Activated CD8-positive, alpha-beta T cell treated with anti-CD3 and anti-CD28 coated beads for 36 hours (primary cell): ENCODE results near the gene CCDC82. TPM values are rescaled to one million over a fixed set of nuclear protein-coding genes. Genes with fewer than 3 reads are reported as not detected.

Experiments
- ATAC-seq: fragments of 200-7000 bp; cut with Tn5 transposase; one replicate; pipeline ENCODE4 v1.10.0; 2021; ENCODE audit warnings: mild to moderate bottlenecking, moderate library complexity
- CTCF ChIA-PET: fragments of 350-600 bp; sonication (Branson Sonifier 250); formaldehyde crosslinking; loops from one replicate; lab custom pipeline; 2021; ENCODE audit warnings: antibody characterized with exemption; lab: Charles Lee
- POLR2A ChIA-PET: fragments of 350-600 bp; sonication (Branson Sonifier 250); formaldehyde crosslinking; loops from one replicate; lab custom pipeline; 2021; ENCODE audit warnings: antibody characterized with exemption; lab: Charles Lee
- DNase-seq: peaks from one replicate; pipeline ENCODE4 v3.0.0-alpha.2; 2020
- H3K27ac Mint-ChIP-seq: one replicate; pipeline ENCODE4 v1.8.0; 2021; ENCODE audit warnings: mild to moderate bottlenecking, mixed read lengths
- H3K27me3 Mint-ChIP-seq: one replicate; pipeline ENCODE4 v1.8.0; 2021; ENCODE audit warnings: mixed read lengths
- H3K36me3 Mint-ChIP-seq: one replicate; pipeline ENCODE4 v1.8.0; 2021; ENCODE audit warnings: low read depth, mixed read lengths
- H3K4me1 Mint-ChIP-seq: one replicate; pipeline ENCODE4 v1.8.0; 2021; ENCODE audit warnings: low read depth, mixed read lengths
- H3K4me3 Mint-ChIP-seq: one replicate; pipeline ENCODE4 v1.8.0; 2021; ENCODE audit warnings: mild to moderate bottlenecking, moderate library complexity, mixed read lengths
- H3K9me3 Mint-ChIP-seq: one replicate; pipeline ENCODE4 v1.8.0; 2021; ENCODE audit warnings: mixed read lengths
- CTCF ChIP-seq: fragments of 200-600 bp; IDR thresholded peaks from one replicate; pipeline ENCODE4 v1.8.0; 2022; ENCODE audit warnings: antibody characterized with exemption, mild to moderate bottlenecking
- intact Hi-C: fragments of 100-400 bp; cut with micrococcal nuclease; formaldehyde crosslinking; loops from one replicate; pipeline ENCODE4 v1.10.0; 2022
- total RNA-seq, 2 experiments: library from RNA; stranded (reverse); gene quantifications; one replicate each; pipeline ENCODE4 v1.2.3, GENCODE V29; 2021

CCDC82 gene
- total RNA-seq, 2 experiments from 2014 or later, result 25.3 to 27.0 TPM

DNA sequence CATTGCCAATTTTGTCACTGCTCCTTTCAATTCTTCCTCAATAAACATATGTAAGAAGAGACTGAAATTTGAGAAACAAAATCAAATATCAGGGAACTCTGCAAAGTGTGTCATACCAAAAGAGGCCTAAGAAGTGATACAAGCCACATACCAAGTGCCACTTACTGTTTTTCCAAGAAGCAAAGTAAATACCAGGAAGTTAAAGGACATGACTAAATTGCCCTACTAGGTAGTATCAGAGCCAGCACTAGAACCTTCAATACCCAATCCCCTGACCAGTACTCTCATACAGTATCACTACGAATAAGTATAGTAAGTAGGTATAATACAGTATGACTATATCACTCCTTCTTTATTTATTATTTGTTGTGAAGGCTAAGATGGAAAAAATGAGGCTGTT is 60.3 kb downstream of the CCDC82 start:
- peak; percentile 90 for ATAC-seq
- Mint-ChIP-seq H3K4me1 (peaks cover 77% of the 10 kb centered on the region), H3K9me3 (no peaks in the 10 kb centered on the region), H3K36me3 (peaks cover 35% of the 10 kb centered on the region), H3K27ac (peak overlapping the region; percentile 79), H3K27me3 (no peaks in the 10 kb centered on the region), H3K4me3 (peak overlapping the region; percentile 16)
- ChIA-PET CTCF (interaction anchor here (1.3 to 4.1 kb wide), 3 partner anchors 8 to 47 kb away, joined by 3 to 26 read pairs (median 6); partner anchors contain the start of gene MAML2), POLR2A (no interaction called here)
- DNase-seq, result no peak
- intact Hi-C loops, result no loop called here
- TF ChIP-seq CTCF, result no peak

- POLR2A ChIA-PET, result interaction anchor here (0.6 to 1.2 kb wide), 2 partner anchors 10 to 538 kb away, joined by 3 read pairs; partner anchors contain the start of gene CEP57
These were observed 61.2 kb downstream of the CCDC82 start for GRCh38 chr11:96328395-96329010.

DNA sequence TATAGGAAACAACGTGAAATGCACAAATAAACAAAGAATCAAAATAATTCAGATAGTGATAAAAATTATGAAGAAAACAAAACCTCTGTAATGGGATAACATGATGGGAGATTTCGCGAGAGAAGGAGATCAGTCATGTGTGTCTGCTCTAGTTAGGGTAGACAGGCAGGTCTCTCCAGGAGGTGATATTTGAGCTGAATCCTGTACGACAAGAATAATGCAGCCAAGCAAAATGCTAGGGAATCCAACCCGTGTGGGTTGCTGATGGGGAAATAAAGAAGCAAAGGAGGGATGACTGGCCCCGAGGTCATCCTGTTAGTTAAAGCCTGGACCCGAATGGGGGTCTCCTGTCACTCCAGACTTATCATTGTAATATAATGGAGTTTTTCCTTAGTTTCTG is 62.8 kb downstream of the CCDC82 start:
- H3K27me3 Mint-ChIP-seq, result no peaks in the 10 kb centered on the region
- H3K36me3 Mint-ChIP-seq, result peaks cover 47% of the 10 kb centered on the region
- no peak for ATAC-seq
- H3K27ac Mint-ChIP-seq, result no peak overlapping the region
- no peaks in the 10 kb centered on the region for H3K9me3 Mint-ChIP-seq
- CTCF ChIA-PET, result no interaction called here
- TF ChIP-seq CTCF, result no peak
- DNase-seq, result no peak
- POLR2A ChIA-PET, result interaction anchor here (0.8 kb wide), 1 partner anchor 11 kb away, joined by 3 read pairs; no protein-coding TSS in a partner anchor
- no peak overlapping the region for H3K4me3 Mint-ChIP-seq
- intact Hi-C loops, result no loop called here
- peaks cover 77% of the 10 kb centered on the region for H3K4me1 Mint-ChIP-seq

More at GRCh38 chr11:96328395-96329010, 61.2 kb downstream of the CCDC82 start:
- intact Hi-C loops, result no loop called here
- TF ChIP-seq CTCF, result no peak
- Mint-ChIP-seq H3K27ac (peak overlapping the region; percentile 79), H3K9me3 (no peaks in the 10 kb centered on the region), H3K36me3 (peaks cover 38% of the 10 kb centered on the region), H3K4me1 (peaks cover 78% of the 10 kb centered on the region), H3K27me3 (no peaks in the 10 kb centered on the region), H3K4me3 (no peak overlapping the region)
- DNase-seq (no peak), ATAC-seq (no peak)
- CTCF ChIA-PET, result interaction anchor here (0.7 to 1.8 kb wide), 4 partner anchors 9 to 46 kb away, joined by 3 to 6 read pairs (median 4); partner anchors contain the start of gene MAML2

DNA sequence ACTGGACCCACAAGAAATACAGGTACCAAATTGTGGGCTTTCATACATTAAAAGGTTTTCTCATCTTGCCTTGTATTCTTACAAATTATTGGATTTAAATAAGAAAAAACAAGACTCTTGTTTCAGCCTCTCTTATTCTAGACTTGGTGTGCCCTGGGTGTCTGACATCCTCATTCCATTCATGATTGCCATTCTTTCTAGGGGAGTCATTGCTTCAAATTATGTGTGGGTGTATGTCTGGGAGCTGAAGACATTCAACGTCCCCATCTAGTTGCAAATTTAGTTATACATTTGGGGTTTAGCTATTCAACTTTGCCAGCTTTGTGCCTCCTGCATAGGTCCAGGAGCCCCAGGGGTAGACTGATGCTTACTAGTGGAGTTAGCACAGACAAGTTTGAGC is 64.8 kb downstream of the CCDC82 start:
- no peak overlapping the region for H3K4me3 Mint-ChIP-seq
- ATAC-seq (no peak), DNase-seq (no peak)
- H3K27me3 Mint-ChIP-seq, result no peaks in the 10 kb centered on the region
- H3K27ac Mint-ChIP-seq, result no peak overlapping the region
- TF ChIP-seq CTCF, result no peak
- intact Hi-C loops, result no loop called here
- ChIA-PET POLR2A (interaction anchor here (1.2 to 1.8 kb wide), 2 partner anchors 12 to 18 kb away, joined by 7 read pairs; no protein-coding TSS in a partner anchor), CTCF (interaction anchor here (1.2 to 1.3 kb wide), 3 partner anchors 10 to 45 kb away, joined by 3 to 4 read pairs (median 3); partner anchors contain the start of gene MAML2)
- peaks cover 47% of the 10 kb centered on the region for H3K36me3 Mint-ChIP-seq
- peaks cover 83% of the 10 kb centered on the region for H3K4me1 Mint-ChIP-seq
- no peaks in the 10 kb centered on the region for H3K9me3 Mint-ChIP-seq

DNA sequence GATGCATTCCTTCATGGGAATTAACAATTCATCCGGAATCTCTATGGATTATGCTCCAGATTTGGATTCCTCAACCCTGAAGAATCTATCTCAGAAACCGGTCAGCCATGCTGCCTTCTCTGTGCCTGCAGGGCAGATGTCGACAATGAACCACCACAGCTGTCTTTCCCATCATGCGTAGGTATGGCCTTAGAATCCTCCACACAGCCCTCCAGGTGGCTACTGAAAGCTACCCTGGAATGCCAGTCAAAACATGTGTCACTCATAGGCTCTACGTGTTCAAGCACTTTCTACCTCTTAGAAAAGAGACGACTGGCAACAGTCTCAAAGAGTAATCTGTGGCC is 66.1 kb downstream of the CCDC82 start:
- ChIA-PET POLR2A (no interaction called here), CTCF (interaction anchor here (2.5 kb wide), 1 partner anchor 18 kb away, joined by 7 read pairs; no protein-coding TSS in a partner anchor)
- Mint-ChIP-seq H3K27ac (no peak overlapping the region), H3K36me3 (peaks cover 45% of the 10 kb centered on the region), H3K4me3 (no peak overlapping the region), H3K4me1 (peaks cover 81% of the 10 kb centered on the region), H3K27me3 (no peaks in the 10 kb centered on the region), H3K9me3 (no peaks in the 10 kb centered on the region)
- no peak for TF ChIP-seq CTCF
- ATAC-seq (no peak), DNase-seq (no peak)
- intact Hi-C loops, result no loop called here
